DND-41 (cell line): ENCODE data around the gene GDI2.

Experiments
- ATAC-seq: fragments of 200-7000 bp; cut with Tn5 transposase; 3 replicates; pipeline ENCODE4 v1.9.1; 2021; ENCODE audit warnings: low read depth; ENCODE audit not compliant: insufficient read depth
- DNase-seq: peaks from one replicate; pipeline ENCODE4 v3.0.0-alpha.2; 2020
- H2AFZ ChIP-seq: 2 replicates; pipeline ENCODE4 v1.6.0; 2012; ENCODE audit warnings: low read depth, low read length
- H3K27ac ChIP-seq: 2 replicates; pipeline ENCODE4 v1.5.1; 2012; ENCODE audit warnings: low read length, inconsistent platforms
- H3K27me3 ChIP-seq: fragments of 200-600 bp; sonication (generic); 2 replicates; pipeline ENCODE4 v1.6.0; 2012; ENCODE audit warnings: low read length, mild to moderate bottlenecking, inconsistent platforms; ENCODE audit not compliant: insufficient read depth, poor library complexity
- H3K36me3 ChIP-seq: 2 replicates; pipeline ENCODE4 v1.5.1; 2012; ENCODE audit warnings: low read length, inconsistent platforms; ENCODE audit not compliant: insufficient read depth
- H3K4me1 ChIP-seq: 2 replicates; pipeline ENCODE4 v1.5.1; 2012; ENCODE audit warnings: mild to moderate bottlenecking, low read length; ENCODE audit not compliant: insufficient read depth
- H3K4me2 ChIP-seq: 2 replicates; pipeline ENCODE4 v1.6.0; 2012; ENCODE audit warnings: mild to moderate bottlenecking, moderate library complexity, low read length, inconsistent platforms; ENCODE audit not compliant: insufficient read depth
- H3K4me3 ChIP-seq, 2 experiments: fragments of 200-600 bp in 1 of 2; shearing (Covaris generic) in 1 of 2; 2 replicates each; pipeline ENCODE4 v1.5.1; 2012 to 2016; ENCODE audit warnings: inconsistent platforms in 2 of 2, low read length in 2 of 2, mild to moderate bottlenecking in 2 of 2, low read depth in 1 of 2, moderate library complexity in 1 of 2
- H3K79me2 ChIP-seq: 2 replicates; pipeline ENCODE4 v1.6.0; 2012; ENCODE audit warnings: low read length, inconsistent platforms; ENCODE audit not compliant: insufficient read depth
- H3K9ac ChIP-seq: 2 replicates; pipeline ENCODE4 v1.6.0; 2012; ENCODE audit warnings: low read depth, mild to moderate bottlenecking, inconsistent platforms, low read length, moderate library complexity
- H3K9me3 ChIP-seq: 2 replicates; pipeline ENCODE4 v1.5.1; 2012; ENCODE audit warnings: low read length, moderate library complexity, mild to moderate bottlenecking, inconsistent platforms; ENCODE audit not compliant: insufficient read depth, severe bottlenecking
- H4K20me1 ChIP-seq: 2 replicates; pipeline ENCODE4 v1.6.0; 2012; ENCODE audit warnings: low read length; ENCODE audit not compliant: insufficient read depth
- EZH2 ChIP-seq: IDR thresholded peaks from 3 replicates; pipeline ENCODE4 v1.6.1; 2012; ENCODE audit warnings: borderline replicate concordance, low read depth, mild to moderate bottlenecking, moderate library complexity, low read length, inconsistent platforms; ENCODE audit not compliant: severe bottlenecking
- TF ChIP-seq, protein P1 (sequence below): IDR thresholded peaks from 2 replicates; pipeline ENCODE4 v1.5.1; 2012; ENCODE audit warnings: borderline replicate concordance, low read length, moderate library complexity, mild to moderate bottlenecking; ENCODE audit not compliant: poor library complexity, severe bottlenecking; ENCODE audit errors: extremely low read depth

The GDI2 gene

DNA sequence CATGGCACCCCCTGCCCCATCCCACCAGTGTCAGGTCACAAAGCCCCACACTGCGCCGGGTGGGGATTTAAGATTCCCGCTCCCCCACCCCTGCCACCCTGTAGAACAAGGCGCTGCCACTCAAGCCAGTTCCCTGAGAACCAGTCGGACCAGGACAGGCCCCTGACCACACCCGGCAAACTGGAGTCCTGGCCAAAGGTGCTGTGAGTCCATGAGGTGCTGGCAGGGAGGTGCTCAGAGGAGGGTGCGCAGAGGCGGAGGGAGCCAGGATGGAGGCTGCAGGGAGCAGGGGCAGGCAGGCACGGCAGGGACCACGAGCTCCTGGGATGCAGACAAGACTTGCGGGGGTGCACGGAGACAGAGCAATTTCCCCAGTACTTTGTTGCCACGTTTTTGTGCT lies 19.7 kb upstream of the GDI2 start:
- Histone ChIP-seq H3K4me3 (no peak overlapping the region), H3K27me3 (no peaks in the 10 kb centered on the region), H3K36me3 (no peaks in the 10 kb centered on the region), H4K20me1 (no peaks in the 10 kb centered on the region), H3K79me2 (no peaks in the 10 kb centered on the region), H2AFZ (no peak overlapping the region), H3K4me2 (no peak overlapping the region), H3K9ac (no peak overlapping the region), H3K27ac (no peak overlapping the region), H3K9me3 (no peaks in the 10 kb centered on the region), H3K4me1 (no peaks in the 10 kb centered on the region)
- no peak for ATAC-seq
- TF ChIP-seq EZH2: no peak
- TF ChIP-seq, protein P1, sequence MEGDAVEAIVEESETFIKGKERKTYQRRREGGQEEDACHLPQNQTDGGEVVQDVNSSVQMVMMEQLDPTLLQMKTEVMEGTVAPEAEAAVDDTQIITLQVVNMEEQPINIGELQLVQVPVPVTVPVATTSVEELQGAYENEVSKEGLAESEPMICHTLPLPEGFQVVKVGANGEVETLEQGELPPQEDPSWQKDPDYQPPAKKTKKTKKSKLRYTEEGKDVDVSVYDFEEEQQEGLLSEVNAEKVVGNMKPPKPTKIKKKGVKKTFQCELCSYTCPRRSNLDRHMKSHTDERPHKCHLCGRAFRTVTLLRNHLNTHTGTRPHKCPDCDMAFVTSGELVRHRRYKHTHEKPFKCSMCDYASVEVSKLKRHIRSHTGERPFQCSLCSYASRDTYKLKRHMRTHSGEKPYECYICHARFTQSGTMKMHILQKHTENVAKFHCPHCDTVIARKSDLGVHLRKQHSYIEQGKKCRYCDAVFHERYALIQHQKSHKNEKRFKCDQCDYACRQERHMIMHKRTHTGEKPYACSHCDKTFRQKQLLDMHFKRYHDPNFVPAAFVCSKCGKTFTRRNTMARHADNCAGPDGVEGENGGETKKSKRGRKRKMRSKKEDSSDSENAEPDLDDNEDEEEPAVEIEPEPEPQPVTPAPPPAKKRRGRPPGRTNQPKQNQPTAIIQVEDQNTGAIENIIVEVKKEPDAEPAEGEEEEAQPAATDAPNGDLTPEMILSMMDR: no peak
- no peak for DNase-seq

DNA sequence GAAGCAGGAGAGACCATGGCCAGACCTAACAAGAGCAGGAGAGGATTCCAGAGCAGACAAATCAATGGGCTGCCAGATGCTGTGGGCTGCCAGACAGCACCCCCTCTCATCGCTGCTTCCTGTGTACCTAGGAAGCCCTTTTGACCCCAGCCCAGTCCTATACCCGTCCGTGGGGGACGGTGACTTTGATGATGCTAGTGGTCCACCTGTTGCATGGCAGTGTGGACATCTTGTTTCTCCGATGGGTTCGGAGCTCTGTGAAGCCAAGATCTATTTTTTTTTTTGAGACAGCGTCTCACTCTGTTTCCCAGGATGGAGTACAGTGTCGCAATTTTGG lies 18.2 kb upstream of the GDI2 start:
- Histone ChIP-seq H3K36me3 (no peaks in the 10 kb centered on the region), H3K27me3 (no peaks in the 10 kb centered on the region), H3K4me2 (no peak overlapping the region), H4K20me1 (no peaks in the 10 kb centered on the region), H3K79me2 (no peaks in the 10 kb centered on the region), H3K4me3 (no peak overlapping the region), H3K9ac (no peak overlapping the region), H3K9me3 (no peaks in the 10 kb centered on the region), H3K4me1 (no peaks in the 10 kb centered on the region), H3K27ac (no peak overlapping the region), H2AFZ (no peak overlapping the region)
- DNase-seq (no peak), ATAC-seq (no peak)
- TF ChIP-seq, protein P1: no peak
- no peak for TF ChIP-seq EZH2

DNA sequence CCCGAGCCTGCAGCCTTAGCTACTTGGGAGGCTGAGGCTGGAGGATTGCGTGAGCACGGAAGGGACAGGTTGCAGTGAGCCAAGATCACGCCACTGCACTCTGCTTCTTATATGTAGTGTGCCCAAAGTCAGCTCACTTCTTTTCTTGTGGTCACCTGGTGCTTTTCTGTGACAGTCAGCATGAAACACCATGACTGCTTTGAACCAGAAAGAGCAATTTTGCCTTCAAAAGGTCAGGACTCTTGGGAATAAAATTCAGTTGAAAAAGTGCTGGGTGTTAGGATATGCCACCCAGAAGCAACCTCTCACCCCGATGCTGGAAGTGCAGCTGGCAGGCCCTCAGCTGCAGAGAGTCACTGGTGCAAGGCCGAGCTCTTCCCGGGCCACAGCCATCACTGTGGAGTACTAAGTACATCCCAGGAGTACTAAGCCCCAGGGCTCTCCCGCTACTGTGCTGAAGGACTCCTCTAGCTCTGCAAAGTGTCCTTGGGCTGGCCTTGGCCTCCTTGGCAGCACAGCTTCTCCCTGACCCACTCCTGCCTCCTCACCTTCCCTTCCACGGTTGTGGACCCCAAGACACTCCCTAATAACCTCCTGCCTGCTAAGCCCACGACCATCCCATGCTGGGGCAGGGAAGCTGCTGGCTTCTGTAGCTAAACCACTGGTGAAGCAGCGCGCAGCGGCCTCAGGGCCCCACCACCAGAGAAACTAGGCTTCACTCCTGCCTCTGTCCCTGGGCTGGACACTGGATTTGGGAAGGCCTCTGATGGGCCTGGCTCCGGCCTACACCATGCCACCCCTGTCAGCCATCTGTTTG lies 17.6 kb upstream of the GDI2 start:
- Histone ChIP-seq H4K20me1 (no peaks in the 10 kb centered on the region), H3K9ac (no peak overlapping the region), H2AFZ (no peak overlapping the region), H3K27me3 (no peaks in the 10 kb centered on the region), H3K27ac (no peak overlapping the region), H3K4me1 (no peaks in the 10 kb centered on the region), H3K36me3 (no peaks in the 10 kb centered on the region), H3K9me3 (no peaks in the 10 kb centered on the region), H3K79me2 (no peaks in the 10 kb centered on the region), H3K4me2 (no peak overlapping the region), H3K4me3 (no peak overlapping the region)
- DNase-seq (no peak), ATAC-seq (peak; percentile 52; the same call in 2 of the 3 replicates)
- no peak for TF ChIP-seq EZH2
- TF ChIP-seq, protein P1: no peak

DNA sequence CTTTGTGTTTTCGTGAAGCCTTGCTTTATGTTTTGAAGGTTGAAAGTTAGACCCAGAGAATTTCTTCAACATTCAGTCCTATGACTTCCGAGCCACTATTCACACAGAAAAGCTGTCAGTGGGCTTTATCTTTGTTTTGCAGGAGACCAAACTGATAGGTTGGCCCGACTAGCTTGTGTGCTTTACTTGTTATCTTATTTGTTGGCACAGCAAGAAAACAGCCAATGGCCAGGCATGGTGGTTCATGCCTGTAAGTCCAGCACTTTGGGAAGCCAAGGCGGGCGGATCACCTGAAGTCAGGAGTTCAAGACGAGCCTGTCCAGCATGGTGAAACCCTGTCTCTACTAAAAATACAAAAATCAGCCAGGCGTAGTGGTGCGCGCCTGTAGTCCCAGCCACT lies 16.0 kb upstream of the GDI2 start:
- no peaks in the 10 kb centered on the region for H3K9me3 ChIP-seq
- H3K79me2 ChIP-seq: no peaks in the 10 kb centered on the region
- H3K27ac ChIP-seq: no peak overlapping the region
- no peaks in the 10 kb centered on the region for H4K20me1 ChIP-seq
- no peak overlapping the region for H3K4me2 ChIP-seq
- H3K9ac ChIP-seq: no peak overlapping the region
- no peaks in the 10 kb centered on the region for H3K27me3 ChIP-seq
- ATAC-seq (no peak), DNase-seq (no peak)
- TF ChIP-seq EZH2: no peak
- TF ChIP-seq, protein P1: no peak
- H3K4me3 ChIP-seq: no peak overlapping the region
- no peaks in the 10 kb centered on the region for H3K36me3 ChIP-seq
- no peaks in the 10 kb centered on the region for H3K4me1 ChIP-seq
- H2AFZ ChIP-seq: no peak overlapping the region
